Measurements from ENCODE around the gene GPR142. TPM values are rescaled to one million over a fixed set of nuclear protein-coding genes. Genes with fewer than 3 reads are reported as not detected.

The GPR142 gene
- total RNA-seq, 3 donors from 2014 or later = not detected

GRCh38 chr17:74369665-74370490, 2.6 kb downstream of the GPR142 start:
- Mint-ChIP-seq H3K36me3 (ENCODE audit: insufficient read depth) (no peaks in the 10 kb centered on the region), H3K9me3 (no peaks in the 10 kb centered on the region), H3K4me1 (ENCODE audit: low read depth) (peaks cover 13% of the 10 kb centered on the region), H3K4me3 (no peak overlapping the region), H3K27me3 (ENCODE audit: low read depth) (peaks cover 9% of the 10 kb centered on the region)
- no peak for ATAC-seq
- no peak for DNase-seq

GRCh38 chr17:74371653-74372147, 4.4 kb downstream of the GPR142 start:
- ATAC-seq = no peak
- peaks cover 13% of the 10 kb centered on the region for H3K4me1 Mint-ChIP-seq (ENCODE audit: low read depth)

GRCh38 chr17:74372426-74372825, 5.1 kb downstream of the GPR142 start:
- H3K27me3 Mint-ChIP-seq (ENCODE audit: low read depth) = peaks cover 7% of the 10 kb centered on the region
- H3K36me3 Mint-ChIP-seq (ENCODE audit: insufficient read depth) = no peaks in the 10 kb centered on the region
- no peak overlapping the region for H3K4me3 Mint-ChIP-seq
- DNase-seq (no peak), ATAC-seq (no peak)
- peaks cover 13% of the 10 kb centered on the region for H3K4me1 Mint-ChIP-seq (ENCODE audit: low read depth)
- no peaks in the 10 kb centered on the region for H3K9me3 Mint-ChIP-seq

More at GRCh38 chr17:74371653-74372147, 4.4 kb downstream of the GPR142 start:
- H3K9me3 Mint-ChIP-seq = no peaks in the 10 kb centered on the region
- DNase-seq = no peak
- no peaks in the 10 kb centered on the region for H3K36me3 Mint-ChIP-seq (ENCODE audit: insufficient read depth)
- H3K27me3 Mint-ChIP-seq (ENCODE audit: low read depth) = peaks cover 7% of the 10 kb centered on the region
- no peak overlapping the region for H3K4me3 Mint-ChIP-seq

- ATAC-seq (no peak), DNase-seq (no peak)
- H3K36me3 Mint-ChIP-seq (ENCODE audit: insufficient read depth) = no peaks in the 10 kb centered on the region
- H3K4me1 Mint-ChIP-seq (ENCODE audit: low read depth) = peaks cover 7% of the 10 kb centered on the region
- H3K9me3 Mint-ChIP-seq = no peaks in the 10 kb centered on the region
- H3K4me3 Mint-ChIP-seq = no peak overlapping the region
- peaks cover 7% of the 10 kb centered on the region for H3K27me3 Mint-ChIP-seq (ENCODE audit: low read depth)
Observed at GRCh38 chr17:74373838-74374606, 6.7 kb downstream of the GPR142 start.

GRCh38 chr17:74374858-74375257, 7.6 kb downstream of the GPR142 start:
- H3K9me3 Mint-ChIP-seq = no peaks in the 10 kb centered on the region
- DNase-seq (no peak), ATAC-seq (no peak)
- H3K4me3 Mint-ChIP-seq = no peak overlapping the region
- H3K27me3 Mint-ChIP-seq (ENCODE audit: low read depth) = peaks cover 5% of the 10 kb centered on the region
- no peaks in the 10 kb centered on the region for H3K36me3 Mint-ChIP-seq (ENCODE audit: insufficient read depth)
- H3K4me1 Mint-ChIP-seq (ENCODE audit: low read depth) = no peaks in the 10 kb centered on the region

GRCh38 chr17:74379495-74380085, 12.3 kb downstream of the GPR142 start:
- Mint-ChIP-seq H3K4me3 (no peak overlapping the region), H3K36me3 (ENCODE audit: insufficient read depth) (no peaks in the 10 kb centered on the region), H3K4me1 (ENCODE audit: low read depth) (no peaks in the 10 kb centered on the region), H3K9me3 (no peaks in the 10 kb centered on the region), H3K27me3 (ENCODE audit: low read depth) (no peaks in the 10 kb centered on the region)
- peak; percentile 93 to 95 for ATAC-seq
- DNase-seq = peak; percentile 91

- Mint-ChIP-seq H3K27me3 (ENCODE audit: low read depth) (no peaks in the 10 kb centered on the region), H3K4me1 (ENCODE audit: low read depth) (no peaks in the 10 kb centered on the region), H3K4me3 (no peak overlapping the region), H3K36me3 (ENCODE audit: insufficient read depth) (no peaks in the 10 kb centered on the region), H3K9me3 (no peaks in the 10 kb centered on the region)
- DNase-seq (no peak), ATAC-seq (no peak)
Observed at GRCh38 chr17:74380086-74380958, 13.0 kb downstream of the GPR142 start.

- ATAC-seq = no peak
- no peak for DNase-seq
- no peaks in the 10 kb centered on the region for H3K36me3 Mint-ChIP-seq (ENCODE audit: insufficient read depth)
- H3K27me3 Mint-ChIP-seq (ENCODE audit: low read depth) = no peaks in the 10 kb centered on the region
- H3K4me3 Mint-ChIP-seq = no peak overlapping the region
- H3K9me3 Mint-ChIP-seq = no peaks in the 10 kb centered on the region
- no peaks in the 10 kb centered on the region for H3K4me1 Mint-ChIP-seq (ENCODE audit: low read depth)
Observed at GRCh38 chr17:74380959-74381808, 13.9 kb downstream of the GPR142 start.

- DNase-seq = no peak
- Mint-ChIP-seq H3K4me1 (ENCODE audit: low read depth) (no peaks in the 10 kb centered on the region), H3K9me3 (no peaks in the 10 kb centered on the region), H3K36me3 (ENCODE audit: insufficient read depth) (no peaks in the 10 kb centered on the region), H3K4me3 (no peak overlapping the region), H3K27me3 (ENCODE audit: low read depth) (no peaks in the 10 kb centered on the region)
- ATAC-seq = no peak
Observed at GRCh38 chr17:74383141-74383540, 15.8 kb downstream of the GPR142 start.

GRCh38 chr17:74385201-74385600, 17.9 kb downstream of the GPR142 start:
- Mint-ChIP-seq H3K36me3 (ENCODE audit: insufficient read depth) (no peaks in the 10 kb centered on the region), H3K9me3 (no peaks in the 10 kb centered on the region), H3K4me3 (no peak overlapping the region), H3K27me3 (ENCODE audit: low read depth) (no peaks in the 10 kb centered on the region), H3K4me1 (ENCODE audit: low read depth) (no peaks in the 10 kb centered on the region)
- no peak for ATAC-seq
- no peak for DNase-seq

GRCh38 chr17:74386386-74386785, 19.1 kb downstream of the GPR142 start:
- Mint-ChIP-seq H3K36me3 (ENCODE audit: insufficient read depth) (no peaks in the 10 kb centered on the region), H3K4me3 (no peak overlapping the region), H3K9me3 (no peaks in the 10 kb centered on the region), H3K4me1 (ENCODE audit: low read depth) (no peaks in the 10 kb centered on the region), H3K27me3 (ENCODE audit: low read depth) (no peaks in the 10 kb centered on the region)
- DNase-seq = no peak
- no peak for ATAC-seq

GRCh38 chr17:74387365-74388218, 20.3 kb downstream of the GPR142 start:
- DNase-seq (no peak), ATAC-seq (no peak)
- no peaks in the 10 kb centered on the region for H3K9me3 Mint-ChIP-seq

More at GRCh38 chr17:74387365-74388218, 20.3 kb downstream of the GPR142 start:
- Mint-ChIP-seq H3K4me3 (no peak overlapping the region), H3K4me1 (ENCODE audit: low read depth) (no peaks in the 10 kb centered on the region), H3K36me3 (ENCODE audit: insufficient read depth) (no peaks in the 10 kb centered on the region), H3K27me3 (ENCODE audit: low read depth) (no peaks in the 10 kb centered on the region)

Measured in activated T-cell treated with anti-CD3 and anti-CD28 coated beads, Interleukin-2, amount 50 U/mL, for 4 hours (primary cell).